SK-N-MC (cell line): ENCODE measurements around the gene RAB4A.

Source experiments
- EZH2 ChIP-seq: fragments of 200-600 bp; sonication (generic); IDR thresholded peaks from one replicate; pipeline ENCODE4 v1.6.1; 2017; ENCODE audit warnings: antibody characterized with exemption
- FOXP2 ChIP-seq: optimal IDR thresholded peaks from 2 replicates; pipeline ENCODE3; 2011; ENCODE audit warnings: mild to moderate bottlenecking, moderate library complexity; ENCODE audit not compliant: insufficient read depth; ENCODE audit errors: extremely low read length, control extremely low read depth
- POLR2AphosphoS5 ChIP-seq: IDR thresholded peaks from 2 replicates; pipeline ENCODE4 v1.6.1; 2012; ENCODE audit warnings: mild to moderate bottlenecking, low read depth, low read length, borderline replicate concordance

DNA sequence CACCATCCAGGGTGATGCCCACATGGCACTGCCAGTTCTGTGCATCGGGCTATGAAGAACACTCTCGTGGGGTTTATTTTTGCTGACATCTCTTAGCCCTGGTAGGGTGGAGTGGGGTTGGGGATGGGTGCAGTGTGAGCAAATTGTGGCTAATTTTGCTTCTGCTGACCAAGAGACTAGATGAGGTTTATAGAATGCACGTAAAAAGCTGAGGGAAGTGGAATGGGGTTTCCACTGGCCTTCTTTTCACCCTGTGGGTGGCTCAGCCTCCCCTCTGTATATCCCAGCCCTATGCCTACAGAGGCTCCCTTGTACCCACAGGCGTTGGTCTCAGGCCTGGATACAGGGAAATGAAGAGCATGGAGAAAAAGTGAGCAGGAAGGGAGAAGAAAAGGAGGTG is 44.1 kb upstream of the RAB4A start:
- TF ChIP-seq EZH2, result no peak
- TF ChIP-seq POLR2AphosphoS5, result no peak
- no peak for TF ChIP-seq FOXP2
